Stomach (tissue), 4 donors: ENCODE results near the gene GRAP.
"Not testable (repeated sequence)": the region's sequence is repeated elsewhere in the genome, so short reads cannot be mapped to it uniquely, and the experiment has no call there.

ENCODE experiments used
- POLR2A ChIP-seq, 4 donors: fragments of 450-650 bp; IDR thresholded peaks; one replicate each; pipeline ENCODE4 v1.6.1; 2016; ENCODE audit warnings: antibody characterized with exemption in 4 of 4, control low read depth in 2 of 4, mild to moderate bottlenecking in 1 of 4, moderate library complexity in 1 of 4
- POLR2AphosphoS5 ChIP-seq, 3 donors: sonication (generic); formaldehyde crosslinking; IDR thresholded peaks; one replicate each; pipeline ENCODE4 v1.6.1; 2016; ENCODE audit warnings: antibody characterized with exemption in 3 of 3
- TF ChIP-seq, protein P1 (sequence below), 7 experiments: fragments of 450-650 bp in 4 of 7; fragments of 200-600 bp in 3 of 7; sonication (generic) in 3 of 7; IDR thresholded peaks; one replicate each; pipeline ENCODE4 v1.5.1; 2016 to 2019; ENCODE audit warnings: antibody characterized with exemption in 7 of 7, control low read depth in 2 of 7, mild to moderate bottlenecking in 1 of 7

DNA sequence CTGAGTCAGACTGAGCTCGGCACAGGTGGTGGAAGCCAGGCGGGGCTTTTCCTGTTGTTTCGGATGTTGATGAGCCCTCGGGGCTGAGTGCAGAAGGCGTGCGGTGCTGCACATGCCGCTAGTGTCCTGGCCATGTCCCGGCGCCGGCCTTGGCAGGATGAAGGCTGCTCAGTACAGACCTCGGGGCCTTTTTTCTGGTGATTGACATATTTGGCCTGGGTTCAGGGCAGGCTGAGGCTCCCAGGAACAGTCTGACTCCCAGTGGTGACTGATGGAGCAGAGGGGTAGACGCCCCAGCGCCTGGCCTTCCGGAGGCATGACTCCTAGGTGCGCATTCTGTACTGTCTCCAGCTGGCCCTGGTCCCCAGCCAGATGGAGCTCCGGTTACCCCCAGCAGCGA lies 8.8 kb downstream of the GRAP start:
- TF ChIP-seq POLR2A, POLR2AphosphoS5 (IDR thresholded peaks at IDR 0.05): not testable (repeated sequence)
- TF ChIP-seq, protein P1, sequence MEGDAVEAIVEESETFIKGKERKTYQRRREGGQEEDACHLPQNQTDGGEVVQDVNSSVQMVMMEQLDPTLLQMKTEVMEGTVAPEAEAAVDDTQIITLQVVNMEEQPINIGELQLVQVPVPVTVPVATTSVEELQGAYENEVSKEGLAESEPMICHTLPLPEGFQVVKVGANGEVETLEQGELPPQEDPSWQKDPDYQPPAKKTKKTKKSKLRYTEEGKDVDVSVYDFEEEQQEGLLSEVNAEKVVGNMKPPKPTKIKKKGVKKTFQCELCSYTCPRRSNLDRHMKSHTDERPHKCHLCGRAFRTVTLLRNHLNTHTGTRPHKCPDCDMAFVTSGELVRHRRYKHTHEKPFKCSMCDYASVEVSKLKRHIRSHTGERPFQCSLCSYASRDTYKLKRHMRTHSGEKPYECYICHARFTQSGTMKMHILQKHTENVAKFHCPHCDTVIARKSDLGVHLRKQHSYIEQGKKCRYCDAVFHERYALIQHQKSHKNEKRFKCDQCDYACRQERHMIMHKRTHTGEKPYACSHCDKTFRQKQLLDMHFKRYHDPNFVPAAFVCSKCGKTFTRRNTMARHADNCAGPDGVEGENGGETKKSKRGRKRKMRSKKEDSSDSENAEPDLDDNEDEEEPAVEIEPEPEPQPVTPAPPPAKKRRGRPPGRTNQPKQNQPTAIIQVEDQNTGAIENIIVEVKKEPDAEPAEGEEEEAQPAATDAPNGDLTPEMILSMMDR (IDR thresholded peaks at IDR 0.05), result not testable (repeated sequence)
